PFSK-1 (cell line): ENCODE measurements around the gene VTI1A.

Experiments used
- FOXP2 ChIP-seq: optimal IDR thresholded peaks from 2 replicates; pipeline ENCODE3; 2011; ENCODE audit warnings: borderline replicate concordance, control low read depth, inconsistent platforms; ENCODE audit not compliant: insufficient read depth; ENCODE audit errors: extremely low read length, extremely low read depth
- POLR2AphosphoS5 ChIP-seq: IDR thresholded peaks from 2 replicates; pipeline ENCODE4 v1.6.1; 2012; ENCODE audit warnings: low read depth, mild to moderate bottlenecking, control low read depth, low read length, moderate library complexity
- REST ChIP-seq, 2 experiments: IDR thresholded peaks; 2 replicates each; pipeline versions ENCODE4 v1.6.1 to v1.8.0; 2011 to 2012; ENCODE audit warnings: low read depth in 2 of 2, low read length in 2 of 2, control low read depth in 1 of 2, inconsistent platforms in 1 of 2, mild to moderate bottlenecking in 1 of 2, moderate library complexity in 1 of 2; ENCODE audit not compliant: insufficient read depth in 1 of 2
- SIN3A ChIP-seq: IDR thresholded peaks from 2 replicates; pipeline ENCODE4 v1.6.1; 2012; ENCODE audit warnings: mild to moderate bottlenecking, low read length, moderate library complexity, borderline replicate concordance; ENCODE audit not compliant: insufficient read depth
- TAF1 ChIP-seq: IDR thresholded peaks from 2 replicates; pipeline ENCODE4 v1.6.1; 2012; ENCODE audit warnings: low read length, control low read depth, borderline replicate concordance; ENCODE audit not compliant: insufficient read depth

- TF ChIP-seq REST (IDR thresholded peaks at IDR 0.05; ENCODE audit: insufficient read depth in 1 of 2, low read depth in 2 of 2, low read length in 2 of 2), result no peak
- no peak for TF ChIP-seq POLR2AphosphoS5
- no peak for TF ChIP-seq SIN3A
- no peak for TF ChIP-seq TAF1
- TF ChIP-seq FOXP2, result no peak
Measured at GRCh38 chr10:112807013-112807412, 360.0 kb downstream of the VTI1A start.
